Endothelial cell of umbilical vein (primary cell): ENCODE measurements around the gene CCR9.

Source experiments
- CTCF ChIP-seq, 2 donors: IDR thresholded peaks; 1 replicate in 1 of 2; 2 replicates in 1 of 2; pipeline ENCODE4 v1.5.1; 2011; ENCODE audit warnings: low read length in 2 of 2, mild to moderate bottlenecking in 2 of 2, moderate library complexity in 2 of 2, control low read depth in 1 of 2, inconsistent platforms in 1 of 2, low read depth in 1 of 2; ENCODE audit not compliant: insufficient read depth in 1 of 2; ENCODE audit errors: extremely low read depth in 1 of 2
- POLR2A ChIP-seq: IDR thresholded peaks from 2 replicates; pipeline ENCODE4 v1.6.1; 2012; ENCODE audit warnings: low read depth, mild to moderate bottlenecking, control low read depth, low read length

GRCh38 chr3:45844616-45845015, 41.7 kb upstream of the CCR9 start:
- TF ChIP-seq POLR2A (no peak), CTCF (IDR thresholded peaks at IDR 0.05; ENCODE audit: extremely low read depth in 1 of 2, insufficient read depth in 1 of 2, low read depth in 1 of 2, low read length in 2 of 2) (no peak)
